Large intestine (tissue), 3 donors: Measurements from ENCODE around the gene DPP9. TPM values are rescaled to one million over a fixed set of nuclear protein-coding genes. Genes with fewer than 3 reads are reported as not detected.

ENCODE experiments used
- DNase-seq, 2 donors: peaks; one replicate each; pipeline versions ENCODE4 v3.0.0 to v3.0.0-alpha.2; 2013
- H3K27ac ChIP-seq: one replicate; pipeline ENCODE4 v1.5.1; 2013; ENCODE audit warnings: low read length
- H3K27me3 ChIP-seq: 2 replicates; pipeline ENCODE4 v1.6.1; 2013; ENCODE audit warnings: low read length; ENCODE audit not compliant: control insufficient read depth, insufficient read depth
- H3K36me3 ChIP-seq: 2 replicates; pipeline ENCODE4 v1.6.1; 2013; ENCODE audit warnings: low read length; ENCODE audit not compliant: control insufficient read depth, insufficient read depth
- H3K4me1 ChIP-seq: one replicate; pipeline ENCODE4 v1.6.1; 2013; ENCODE audit warnings: low read length; ENCODE audit not compliant: control insufficient read depth, insufficient read depth
- H3K4me3 ChIP-seq: one replicate; pipeline ENCODE4 v1.5.1; 2013; ENCODE audit warnings: low read length
- H3K9me3 ChIP-seq: one replicate; pipeline ENCODE4 v1.6.1; 2013; ENCODE audit warnings: mild to moderate bottlenecking, low read depth, low read length, moderate library complexity; ENCODE audit not compliant: control insufficient read depth
- WGBS: methylation state at CpG from one replicate; pipeline ENCODE4 v1.1.5; 2013; ENCODE audit warnings: low lambda C conversion rate; ENCODE audit not compliant: insufficient coverage; 5-methylcytosine and 5-hydroxymethylcytosine counted together
- polyA plus RNA-seq: library from polyadenylated mRNA; unstranded; fragments of 120-200 nt; gene quantifications from one replicate; pipeline ENCODE4 v1.2.1, GENCODE V29; 2013

Gene DPP9
- polyA plus RNA-seq, 1 donor = 34.7 TPM

GRCh38 chr19:4740092-4740491 lies 16.4 kb upstream of the DPP9 start:
- Histone ChIP-seq H3K27ac (no peak overlapping the region), H3K9me3 (no peaks in the 10 kb centered on the region), H3K27me3 (peaks cover 6% of the 10 kb centered on the region), H3K36me3 (no peaks in the 10 kb centered on the region), H3K4me3 (no peak overlapping the region), H3K4me1 (peaks cover 4% of the 10 kb centered on the region)
- DNase-seq = no peak
- WGBS = no CpG with 5 or more reads among the region's 2 CpGs

GRCh38 chr19:4738734-4739133 lies 15.1 kb upstream of the DPP9 start:
- no peaks in the 10 kb centered on the region for H3K36me3 ChIP-seq
- H3K27ac ChIP-seq = no peak overlapping the region
- peaks cover 6% of the 10 kb centered on the region for H3K27me3 ChIP-seq
- H3K4me1 ChIP-seq = no peaks in the 10 kb centered on the region
- no peak overlapping the region for H3K4me3 ChIP-seq
- WGBS = 67% methylated on average over 1 of the region's 4 CpGs
- DNase-seq = no peak
- H3K9me3 ChIP-seq = no peaks in the 10 kb centered on the region

- no peak overlapping the region for H3K27ac ChIP-seq
- WGBS = no CpG with 5 or more reads among the region's 11 CpGs
- no peaks in the 10 kb centered on the region for H3K4me1 ChIP-seq
- H3K27me3 ChIP-seq = peaks cover 6% of the 10 kb centered on the region
- H3K4me3 ChIP-seq = no peak overlapping the region
- no peak for DNase-seq
- no peaks in the 10 kb centered on the region for H3K36me3 ChIP-seq
- H3K9me3 ChIP-seq = no peaks in the 10 kb centered on the region
Measured at GRCh38 chr19:4737955-4738600, 14.4 kb upstream of the DPP9 start.

DNA sequence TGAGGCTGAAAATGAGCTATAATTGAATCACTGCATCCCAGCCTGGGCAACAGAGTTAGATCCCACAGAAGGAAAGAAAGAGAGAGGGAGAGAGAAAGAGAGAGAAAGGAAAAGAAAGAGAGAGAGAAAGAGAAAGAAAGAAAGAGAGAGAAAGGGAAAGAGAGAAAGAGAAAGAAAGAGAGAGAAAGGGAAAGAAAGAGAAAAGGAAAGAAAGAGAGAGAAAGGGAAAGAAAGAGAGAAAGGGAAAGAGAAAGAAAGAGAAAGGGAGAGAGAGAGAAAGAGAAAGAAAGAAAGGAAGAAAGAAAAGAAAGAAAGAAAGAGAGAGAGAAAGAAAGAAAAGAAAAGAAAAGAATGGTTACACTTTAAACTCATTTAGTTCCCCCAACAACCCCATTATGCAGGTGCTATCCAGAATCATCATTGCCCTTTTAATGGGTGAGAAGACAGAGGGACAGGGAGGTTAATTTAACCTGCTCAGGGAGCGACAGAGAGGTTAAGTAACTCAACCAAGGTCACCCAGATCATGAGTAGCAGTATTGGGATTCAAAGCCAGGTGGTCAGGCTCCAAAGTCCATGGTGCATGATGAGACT lies 10.2 kb upstream of the DPP9 start:
- H3K4me3 ChIP-seq = no peak overlapping the region
- peaks cover 6% of the 10 kb centered on the region for H3K27me3 ChIP-seq
- DNase-seq = no peak
- WGBS = no CpG with 5 or more reads among the region's 1 CpG
- no peak overlapping the region for H3K27ac ChIP-seq
- no peaks in the 10 kb centered on the region for H3K9me3 ChIP-seq
- H3K36me3 ChIP-seq = no peaks in the 10 kb centered on the region
- peaks cover 3% of the 10 kb centered on the region for H3K4me1 ChIP-seq

GRCh38 chr19:4732680-4733114 lies 9.1 kb upstream of the DPP9 start:
- WGBS = 50% methylated on average over 1 of the region's 8 CpGs
- Histone ChIP-seq H3K36me3 (no peaks in the 10 kb centered on the region), H3K4me3 (no peak overlapping the region), H3K27me3 (no peaks in the 10 kb centered on the region), H3K4me1 (peaks cover 3% of the 10 kb centered on the region), H3K27ac (no peak overlapping the region), H3K9me3 (no peaks in the 10 kb centered on the region)
- peak in 1 of 2 donors; percentile 46 for DNase-seq

- H3K9me3 ChIP-seq = no peaks in the 10 kb centered on the region
- WGBS = no CpG with 5 or more reads among the region's 1 CpG
- H3K27ac ChIP-seq = no peak overlapping the region
- peaks cover 3% of the 10 kb centered on the region for H3K4me1 ChIP-seq
- H3K4me3 ChIP-seq = no peak overlapping the region
- H3K27me3 ChIP-seq = no peaks in the 10 kb centered on the region
- H3K36me3 ChIP-seq = no peaks in the 10 kb centered on the region
- no peak for DNase-seq
Measured at GRCh38 chr19:4730740-4731171, 7.1 kb upstream of the DPP9 start.

- no peak for DNase-seq
- WGBS = no CpG with 5 or more reads among the region's 10 CpGs
- no peaks in the 10 kb centered on the region for H3K9me3 ChIP-seq
- no peak overlapping the region for H3K4me3 ChIP-seq
- H3K4me1 ChIP-seq = peaks cover 3% of the 10 kb centered on the region
- no peaks in the 10 kb centered on the region for H3K36me3 ChIP-seq
- H3K27me3 ChIP-seq = no peaks in the 10 kb centered on the region
- H3K27ac ChIP-seq = no peak overlapping the region
Measured at GRCh38 chr19:4728871-4729270, 5.2 kb upstream of the DPP9 start.

DNA sequence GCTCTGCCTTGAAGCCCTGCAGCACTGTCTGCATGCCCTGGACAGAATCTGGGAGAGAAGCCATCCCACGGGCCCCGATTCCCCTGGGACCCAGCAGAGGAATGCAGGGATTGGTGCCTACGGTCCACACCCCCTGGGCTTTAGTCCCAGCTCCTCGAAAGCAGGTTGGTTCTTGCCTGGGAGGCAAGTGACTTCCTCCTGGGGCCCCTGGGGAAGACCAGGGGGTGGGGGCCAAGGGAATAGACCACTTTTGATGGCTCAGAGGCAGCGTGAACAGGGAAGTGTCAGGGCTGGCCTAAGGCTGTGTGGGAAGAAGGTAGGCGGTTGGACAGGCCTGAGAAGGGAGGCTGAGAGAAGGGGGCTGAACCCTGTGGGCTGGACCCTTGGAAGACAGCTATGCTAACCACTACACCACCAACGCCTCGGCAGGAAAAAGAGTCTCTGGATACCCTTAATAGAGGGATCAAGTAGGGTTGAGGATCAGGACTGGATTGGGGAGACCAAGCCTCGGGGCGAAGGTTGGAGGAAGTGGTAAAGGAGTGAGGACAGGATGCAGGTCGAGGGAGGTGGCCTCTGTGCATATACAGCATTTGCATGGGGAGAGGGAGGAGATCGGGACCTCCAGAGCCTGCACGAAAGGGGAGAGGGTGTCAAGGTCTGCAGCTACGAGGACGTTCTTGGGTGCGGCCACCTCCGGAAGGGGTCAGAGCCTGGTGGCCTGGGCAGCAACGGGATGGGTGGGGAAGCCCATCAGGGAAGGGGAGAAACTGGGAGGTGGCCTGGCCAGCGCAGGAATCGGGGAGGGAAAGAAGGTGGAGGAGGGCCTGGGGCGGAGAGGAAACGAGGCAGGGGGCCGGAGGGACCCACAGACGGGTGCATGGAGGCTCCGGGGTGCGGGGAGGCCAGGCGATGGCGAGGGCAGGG lies 709 bp downstream of the DPP9 start:
- peaks cover 37% of the 10 kb centered on the region for H3K36me3 ChIP-seq
- peak overlapping the region; percentile 97 for H3K4me3 ChIP-seq
- peaks cover 11% of the 10 kb centered on the region for H3K4me1 ChIP-seq
- WGBS = 0% methylated on average over 2 of the region's 28 CpGs
- H3K27me3 ChIP-seq = no peaks in the 10 kb centered on the region
- DNase-seq = peak in 1 of 2 donors; percentile 54
- H3K27ac ChIP-seq = peak overlapping the region; percentile 70
- no peaks in the 10 kb centered on the region for H3K9me3 ChIP-seq

DNA sequence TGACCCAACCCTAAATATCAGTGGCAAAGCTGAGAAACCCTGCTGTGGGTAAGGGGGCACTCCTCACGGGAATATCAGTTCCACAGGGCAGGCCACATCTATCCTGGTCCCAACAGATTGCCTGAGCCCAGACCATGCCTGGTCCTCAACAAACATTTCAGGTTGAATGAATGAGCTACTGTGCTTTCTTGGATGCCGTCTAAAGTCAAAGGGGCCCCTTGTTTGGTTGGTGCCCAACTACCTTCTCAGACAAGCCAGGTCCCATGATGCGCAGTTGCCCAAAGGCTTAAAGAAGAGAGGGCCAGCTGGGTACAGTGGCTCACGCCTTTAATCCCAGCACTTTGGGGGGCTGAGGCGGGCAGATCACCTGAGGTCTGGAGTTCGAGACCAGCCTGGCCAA lies 2.4 kb downstream of the DPP9 start:
- Histone ChIP-seq H3K4me3 (no peak overlapping the region), H3K36me3 (peaks cover 46% of the 10 kb centered on the region), H3K4me1 (peaks cover 26% of the 10 kb centered on the region), H3K27ac (no peak overlapping the region), H3K27me3 (no peaks in the 10 kb centered on the region), H3K9me3 (no peaks in the 10 kb centered on the region)
- WGBS = no CpG with 5 or more reads among the region's 6 CpGs
- no peak for DNase-seq

DNA sequence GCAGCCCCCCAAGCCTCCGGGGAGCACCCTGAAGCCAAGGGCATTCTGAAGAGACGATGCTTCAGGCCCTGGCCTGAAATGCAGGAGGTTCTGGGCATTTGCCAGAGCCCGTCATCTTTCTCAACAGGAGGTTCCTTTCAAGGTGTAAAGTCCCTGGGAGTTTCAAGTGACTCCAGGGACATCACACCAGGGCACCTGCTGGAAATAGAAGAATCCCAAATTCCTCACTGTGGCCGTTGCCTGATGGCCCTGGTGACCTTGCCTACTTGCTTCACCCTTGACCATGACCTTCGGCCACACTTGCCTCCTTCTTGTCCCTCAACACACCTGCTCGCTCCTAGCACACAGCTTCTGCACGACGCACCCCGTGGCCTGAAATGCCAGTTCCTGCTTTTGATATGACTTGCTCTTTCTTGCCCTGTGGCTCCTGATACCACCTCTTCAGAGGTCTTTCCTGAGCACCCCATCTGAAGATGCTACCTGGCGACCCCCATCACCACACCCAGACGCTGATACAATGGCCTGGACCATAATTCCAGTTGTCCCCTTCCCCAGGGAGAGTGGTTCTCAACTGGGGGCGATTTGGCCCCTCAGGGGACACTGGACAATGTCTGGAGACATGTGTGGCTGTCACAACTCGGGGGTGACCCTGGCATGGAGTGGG lies 3.5 kb downstream of the DPP9 start:
- no peaks in the 10 kb centered on the region for H3K27me3 ChIP-seq
- peaks cover 56% of the 10 kb centered on the region for H3K36me3 ChIP-seq
- peaks cover 26% of the 10 kb centered on the region for H3K4me1 ChIP-seq
- no CpG with 5 or more reads among the region's 13 CpGs for WGBS
- no peak overlapping the region for H3K4me3 ChIP-seq
- no peak overlapping the region for H3K27ac ChIP-seq
- no peaks in the 10 kb centered on the region for H3K9me3 ChIP-seq
- no peak for DNase-seq
